HG03159 (cell line): ENCODE data around the gene MYL12B.

ENCODE experiments used
- ATAC-seq: cut with Tn5 transposase; IDR thresholded peaks from one replicate; pipeline ENCODE4 v1.9.1; 2021; ENCODE audit warnings: mild to moderate bottlenecking, moderate library complexity; ENCODE audit not compliant: unreplicated experiment

MYL12B gene

GRCh38 chr18:3234457-3234856 lies 27.5 kb upstream of the MYL12B start:
- ATAC-seq: no peak

GRCh38 chr18:3235846-3236245 lies 26.1 kb upstream of the MYL12B start:
- ATAC-seq: no peak

- ATAC-seq: no peak
These were observed 25.5 kb upstream of the MYL12B start for GRCh38 chr18:3236470-3236869.

GRCh38 chr18:3238742-3239141 lies 23.2 kb upstream of the MYL12B start:
- no peak for ATAC-seq

- ATAC-seq: no peak
These were observed 16.8 kb upstream of the MYL12B start for GRCh38 chr18:3245185-3245564.

- ATAC-seq: peak; percentile 37
These were observed 15.9 kb upstream of the MYL12B start for GRCh38 chr18:3245853-3246634.

- ATAC-seq: no peak
These were observed 15.2 kb upstream of the MYL12B start for GRCh38 chr18:3246635-3247239.

GRCh38 chr18:3247240-3248061 lies 14.5 kb upstream of the MYL12B start, which contains the start of gene MYL12A:
MYL12A (plus strand) TSS chr18:3247801; CDS start chr18:3253248, 5,447 bp downstream.
- ATAC-seq: peak; percentile 83

GRCh38 chr18:3248062-3248657 lies 13.8 kb upstream of the MYL12B start:
- peak; percentile 1 for ATAC-seq

GRCh38 chr18:3248658-3249359 lies 13.1 kb upstream of the MYL12B start:
- ATAC-seq: no peak

- no peak for ATAC-seq
These were observed 11.5 kb upstream of the MYL12B start for GRCh38 chr18:3250237-3251107.

GRCh38 chr18:3251249-3251962 lies 10.5 kb upstream of the MYL12B start:
- no peak for ATAC-seq

GRCh38 chr18:3251963-3252277 lies 10.0 kb upstream of the MYL12B start:
- no peak for ATAC-seq

GRCh38 chr18:3252843-3253242 lies 9.1 kb upstream of the MYL12B start:
- ATAC-seq: no peak

GRCh38 chr18:3254725-3255124 lies 7.2 kb upstream of the MYL12B start:
- ATAC-seq: no peak

- no peak for ATAC-seq
These were observed 6.2 kb upstream of the MYL12B start for GRCh38 chr18:3255611-3256165.

- ATAC-seq: no peak
These were observed 5.0 kb upstream of the MYL12B start for GRCh38 chr18:3256693-3257626.

- ATAC-seq: no peak
These were observed 4.3 kb upstream of the MYL12B start for GRCh38 chr18:3257627-3258120.
